Stimulated activated CD4-positive, alpha-beta T cell treated with anti-CD3 and anti-CD28 coated beads, TNF-alpha, amount 100 ng/mL, for 24 hours (primary cell): Measurements from ENCODE around the gene RASSF3.
"Not testable (repeated sequence)": the region's sequence is repeated elsewhere in the genome, so short reads cannot be mapped to it uniquely, and the experiment has no call there.

Source experiments
- DNase-seq, 3 experiments: peaks; one replicate each; pipeline ENCODE4 v3.0.0-alpha.2; 2020; ENCODE audit warnings: low read depth in 3 of 3

RASSF3 gene

GRCh38 chr12:64595863-64596793 lies 14.2 kb upstream of the RASSF3 start:
- no peak for DNase-seq

GRCh38 chr12:64598831-64599230 lies 11.5 kb upstream of the RASSF3 start:
- no peak for DNase-seq

GRCh38 chr12:64600164-64600561 lies 10.1 kb upstream of the RASSF3 start:
- DNase-seq: no peak

GRCh38 chr12:64603183-64603841 lies 7.0 kb upstream of the RASSF3 start:
- DNase-seq: no peak

GRCh38 chr12:64608901-64609535 lies 1.3 kb upstream of the RASSF3 start:
- peak in 1 of 3 experiments; percentile 14 for DNase-seq

- no peak for DNase-seq
These were observed 688 bp upstream of the RASSF3 start for GRCh38 chr12:64609536-64610078.

- peak in 1 of 3 experiments; percentile 63 for DNase-seq
These were observed 505 bp downstream of the RASSF3 start for GRCh38 chr12:64610660-64611340.

- DNase-seq: no peak
These were observed 1.3 kb downstream of the RASSF3 start for GRCh38 chr12:64611341-64612284.

- no peak for DNase-seq
These were observed 2.5 kb downstream of the RASSF3 start for GRCh38 chr12:64612843-64613242.

- not testable (repeated sequence) for DNase-seq
These were observed 3.6 kb downstream of the RASSF3 start for GRCh38 chr12:64613775-64614398.

- DNase-seq: no peak
These were observed 5.9 kb downstream of the RASSF3 start for GRCh38 chr12:64616201-64616600.

- no peak for DNase-seq
These were observed 8.8 kb downstream of the RASSF3 start for GRCh38 chr12:64618953-64619590.

GRCh38 chr12:64621257-64621942 lies 11.1 kb downstream of the RASSF3 start:
- DNase-seq: no peak

- no peak for DNase-seq
These were observed 13.7 kb downstream of the RASSF3 start for GRCh38 chr12:64624035-64624434.

GRCh38 chr12:64625243-64626077 lies 15.2 kb downstream of the RASSF3 start:
- peak in 2 of 3 experiments; percentile 16 to 39 for DNase-seq

- DNase-seq: not testable (repeated sequence)
These were observed 16.3 kb downstream of the RASSF3 start for GRCh38 chr12:64626588-64626987.

GRCh38 chr12:64627771-64628170 lies 17.5 kb downstream of the RASSF3 start:
- no peak for DNase-seq

GRCh38 chr12:64631197-64631596 lies 20.9 kb downstream of the RASSF3 start:
- no peak for DNase-seq
